ENCODE measurements around the gene KIAA1614. TPM values are rescaled to one million over a fixed set of nuclear protein-coding genes. Genes with fewer than 3 reads are reported as not detected.
"Not testable (repeated sequence)": the region's sequence is repeated elsewhere in the genome, so short reads cannot be mapped to it uniquely, and the experiment has no call there.

The KIAA1614 gene
- total RNA-seq, 1 donor from 2014 or later: 2.9 TPM

DNA sequence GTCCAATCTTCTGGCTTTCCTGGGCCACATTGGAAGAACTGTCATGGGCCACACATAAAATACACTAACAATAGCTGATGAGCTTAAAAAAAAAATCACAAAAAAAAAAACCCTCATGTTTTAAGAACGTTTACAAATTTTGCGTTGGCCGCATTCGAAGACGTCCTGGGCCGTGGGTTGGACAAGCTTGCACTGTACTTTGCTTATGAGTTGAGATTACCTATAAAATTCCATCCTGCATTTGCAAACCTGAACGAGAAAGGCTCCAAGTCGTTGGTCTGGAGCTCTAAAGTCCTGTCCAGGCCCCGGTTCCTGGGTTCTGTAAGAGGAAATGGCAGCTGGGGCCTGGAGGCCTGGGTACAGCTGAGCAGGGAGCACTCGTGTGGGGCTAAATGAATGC lies 51.4 kb downstream of the KIAA1614 start:
- Mint-ChIP-seq H3K27ac (no peak overlapping the region), H3K27me3 (no peaks in the 10 kb centered on the region), H3K4me1 (ENCODE audit: unreplicated experiment) (peaks cover 12% of the 10 kb centered on the region), H3K36me3 (peaks cover 35% of the 10 kb centered on the region), H3K9me3 (no peaks in the 10 kb centered on the region), H3K4me3 (no peak overlapping the region)
- no peak for DNase-seq (ENCODE audit: extremely low spot score, unreplicated experiment)
- TF ChIP-seq, protein P1, sequence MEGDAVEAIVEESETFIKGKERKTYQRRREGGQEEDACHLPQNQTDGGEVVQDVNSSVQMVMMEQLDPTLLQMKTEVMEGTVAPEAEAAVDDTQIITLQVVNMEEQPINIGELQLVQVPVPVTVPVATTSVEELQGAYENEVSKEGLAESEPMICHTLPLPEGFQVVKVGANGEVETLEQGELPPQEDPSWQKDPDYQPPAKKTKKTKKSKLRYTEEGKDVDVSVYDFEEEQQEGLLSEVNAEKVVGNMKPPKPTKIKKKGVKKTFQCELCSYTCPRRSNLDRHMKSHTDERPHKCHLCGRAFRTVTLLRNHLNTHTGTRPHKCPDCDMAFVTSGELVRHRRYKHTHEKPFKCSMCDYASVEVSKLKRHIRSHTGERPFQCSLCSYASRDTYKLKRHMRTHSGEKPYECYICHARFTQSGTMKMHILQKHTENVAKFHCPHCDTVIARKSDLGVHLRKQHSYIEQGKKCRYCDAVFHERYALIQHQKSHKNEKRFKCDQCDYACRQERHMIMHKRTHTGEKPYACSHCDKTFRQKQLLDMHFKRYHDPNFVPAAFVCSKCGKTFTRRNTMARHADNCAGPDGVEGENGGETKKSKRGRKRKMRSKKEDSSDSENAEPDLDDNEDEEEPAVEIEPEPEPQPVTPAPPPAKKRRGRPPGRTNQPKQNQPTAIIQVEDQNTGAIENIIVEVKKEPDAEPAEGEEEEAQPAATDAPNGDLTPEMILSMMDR (conservative IDR thresholded peaks at IDR 0.05): no peak

DNA sequence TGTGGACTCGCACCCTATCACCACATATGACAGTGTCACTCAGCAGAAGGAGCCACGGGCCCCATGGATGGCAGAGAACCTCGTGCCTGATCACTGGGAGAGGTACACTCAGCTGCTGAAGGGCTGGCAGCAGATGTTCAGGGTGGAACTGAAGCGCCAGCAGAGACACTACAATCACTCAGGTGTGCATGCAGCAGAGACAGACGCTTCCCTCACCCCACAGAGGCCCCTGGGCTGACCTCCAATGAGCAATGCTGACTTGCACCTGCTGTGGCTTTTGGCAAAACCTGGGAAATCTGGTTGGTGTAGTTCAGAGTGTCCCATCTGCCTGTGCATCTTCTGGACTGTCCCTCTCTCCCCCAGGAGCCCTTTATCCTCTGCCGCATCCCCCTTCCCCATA lies 51.9 kb downstream of the KIAA1614 start:
- peaks cover 37% of the 10 kb centered on the region for H3K36me3 Mint-ChIP-seq
- TF ChIP-seq, protein P1 (conservative IDR thresholded peaks at IDR 0.05): no peak
- H3K4me1 Mint-ChIP-seq (ENCODE audit: unreplicated experiment): peaks cover 12% of the 10 kb centered on the region
- H3K9me3 Mint-ChIP-seq: no peaks in the 10 kb centered on the region
- H3K27me3 Mint-ChIP-seq: no peaks in the 10 kb centered on the region
- no peak overlapping the region for H3K4me3 Mint-ChIP-seq
- no peak overlapping the region for H3K27ac Mint-ChIP-seq
- DNase-seq (ENCODE audit: extremely low spot score, unreplicated experiment): no peak

- no peak overlapping the region for H3K4me3 Mint-ChIP-seq
- no peak for DNase-seq (ENCODE audit: extremely low spot score, unreplicated experiment)
- peaks cover 12% of the 10 kb centered on the region for H3K4me1 Mint-ChIP-seq (ENCODE audit: unreplicated experiment)
- H3K27me3 Mint-ChIP-seq: no peaks in the 10 kb centered on the region
- TF ChIP-seq, protein P1 (conservative IDR thresholded peaks at IDR 0.05): no peak
- H3K27ac Mint-ChIP-seq: no peak overlapping the region
- no peaks in the 10 kb centered on the region for H3K9me3 Mint-ChIP-seq
- H3K36me3 Mint-ChIP-seq: peaks cover 39% of the 10 kb centered on the region
Observed at GRCh38 chr1:180966312-180966711, 53.6 kb downstream of the KIAA1614 start.

DNA sequence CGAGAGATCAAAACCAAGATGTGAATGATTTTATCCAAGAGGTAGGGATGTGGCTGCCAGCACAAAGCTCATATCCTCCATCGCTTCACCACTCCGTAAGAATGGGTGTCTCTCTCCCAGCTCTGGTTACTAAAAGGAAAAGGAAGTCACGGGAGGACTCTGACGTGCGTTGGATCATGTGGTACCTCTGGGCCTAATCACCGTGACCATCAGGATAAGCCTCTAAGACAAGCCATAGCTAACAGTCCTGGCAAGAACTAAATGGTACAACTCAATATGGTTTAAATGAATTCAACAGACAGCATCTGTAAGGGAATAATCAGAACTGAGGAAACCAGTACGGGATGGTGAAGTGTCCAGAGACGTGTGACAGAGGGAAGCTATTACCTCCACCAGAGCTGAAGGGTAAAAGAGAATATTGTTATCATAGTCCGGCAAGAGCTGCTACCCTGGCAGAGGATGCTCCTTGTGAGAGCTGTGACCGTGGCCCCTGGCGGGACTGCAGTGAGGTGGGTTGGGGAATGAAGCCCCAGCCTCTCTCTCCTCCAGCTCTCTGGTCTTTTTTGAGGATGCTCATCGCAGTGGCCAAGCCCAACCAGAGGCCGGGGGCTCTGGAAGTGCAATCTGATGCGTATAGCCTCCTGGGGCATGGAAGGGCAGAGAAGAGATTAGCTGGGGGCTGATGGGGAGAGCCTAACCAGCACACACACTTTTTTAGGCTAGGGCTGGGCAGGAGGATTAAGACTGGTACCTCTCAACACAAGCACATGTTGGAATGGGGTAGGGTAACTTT lies 54.2 kb downstream of the KIAA1614 start:
- Mint-ChIP-seq H3K9me3 (no peaks in the 10 kb centered on the region), H3K36me3 (peaks cover 45% of the 10 kb centered on the region), H3K27ac (no peak overlapping the region), H3K4me3 (no peak overlapping the region), H3K27me3 (no peaks in the 10 kb centered on the region), H3K4me1 (ENCODE audit: unreplicated experiment) (peaks cover 12% of the 10 kb centered on the region)
- DNase-seq (ENCODE audit: extremely low spot score, unreplicated experiment): no peak
- TF ChIP-seq, protein P1 (conservative IDR thresholded peaks at IDR 0.05): no peak

DNA sequence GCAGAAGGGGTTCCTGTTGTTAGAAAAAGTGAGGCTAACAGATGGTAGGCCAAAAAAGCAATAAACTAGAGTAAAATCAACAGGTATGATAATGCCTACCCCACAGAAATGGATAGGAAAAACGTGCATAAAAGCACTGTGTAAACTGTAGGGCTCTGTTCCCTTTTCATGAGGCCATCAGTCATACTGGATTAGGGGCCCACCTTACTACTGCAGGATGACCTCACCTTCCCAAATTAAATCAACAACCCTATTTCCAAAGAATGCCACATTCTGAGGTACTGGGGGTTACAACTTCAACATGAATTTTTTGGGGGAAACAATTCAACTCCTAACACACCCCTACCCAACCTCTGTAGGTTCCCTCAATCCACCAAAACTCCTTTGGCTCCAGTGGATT lies 54.9 kb downstream of the KIAA1614 start:
- Mint-ChIP-seq H3K9me3 (no peaks in the 10 kb centered on the region), H3K27ac (no peak overlapping the region), H3K36me3 (peaks cover 49% of the 10 kb centered on the region), H3K27me3 (no peaks in the 10 kb centered on the region), H3K4me3 (no peak overlapping the region), H3K4me1 (ENCODE audit: unreplicated experiment) (peaks cover 6% of the 10 kb centered on the region)
- DNase-seq (ENCODE audit: extremely low spot score, unreplicated experiment): no peak
- TF ChIP-seq, protein P1 (conservative IDR thresholded peaks at IDR 0.05): no peak

DNA sequence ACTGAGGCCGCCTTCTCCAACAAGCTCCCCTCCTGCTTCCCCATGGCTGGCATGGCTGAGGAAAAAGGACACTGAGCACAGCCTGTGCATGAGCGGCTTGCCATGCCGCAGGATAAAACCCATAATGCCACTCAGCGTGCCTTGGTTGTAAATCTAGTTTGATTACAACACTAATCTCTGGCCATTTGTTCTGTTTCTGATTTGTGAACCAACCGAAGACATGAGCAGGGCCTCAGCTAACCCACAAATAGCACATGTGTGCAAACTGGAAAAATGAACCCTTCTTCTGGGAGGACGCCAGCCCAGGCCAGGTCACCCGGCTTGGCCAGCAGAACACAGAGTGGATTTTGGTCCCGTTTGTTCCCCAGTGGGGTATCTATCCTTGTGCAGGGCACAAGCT lies 56.1 kb downstream of the KIAA1614 start:
- Mint-ChIP-seq H3K36me3 (peaks cover 56% of the 10 kb centered on the region), H3K4me1 (ENCODE audit: unreplicated experiment) (peaks cover 13% of the 10 kb centered on the region)
- H3K9me3 Mint-ChIP-seq; DNase-seq (ENCODE audit: extremely low spot score, unreplicated experiment); H3K27ac Mint-ChIP-seq; H3K4me3 Mint-ChIP-seq; H3K27me3 Mint-ChIP-seq: not testable (repeated sequence)
